ENCODE data around the gene SPRED2. TPM values are rescaled to one million over a fixed set of nuclear protein-coding genes. Genes with fewer than 3 reads are reported as not detected.

Gene SPRED2
- total RNA-seq, 4 donors from 2014 or later = 12.5 to 21.2 (median 13.8) TPM

GRCh38 chr2:65393046-65393445 is 39.4 kb downstream of the SPRED2 start:
- no peaks in the 10 kb centered on the region for H3K36me3 ChIP-seq
- ATAC-seq = no peak
- 95 to 100% methylated on average over 3 of the region's 3 CpGs for WGBS, 2 donors (ENCODE audit: low coverage in 1 of 2)
- peaks cover 0 to 53% (median 19%) of the 10 kb centered on the region in 3 donors for H3K4me1 ChIP-seq
- H3K4me3 ChIP-seq = no peak overlapping the region
- H3K9me3 ChIP-seq = no peaks in the 10 kb centered on the region
- no peaks in the 10 kb centered on the region for H3K27me3 ChIP-seq
- TF ChIP-seq POLR2A (IDR thresholded peaks at IDR 0.05) (no peak), EP300 (IDR thresholded peaks at IDR 0.05) (no peak), POLR2AphosphoS5 (IDR thresholded peaks at IDR 0.05) (no peak), CTCF (IDR thresholded peaks at IDR 0.05) (no peak)
- H3K27ac ChIP-seq = no peak overlapping the region

- H3K9me3 ChIP-seq = no peaks in the 10 kb centered on the region
- no peaks in the 10 kb centered on the region for H3K36me3 ChIP-seq
- H3K27me3 ChIP-seq = no peaks in the 10 kb centered on the region
- H3K4me1 ChIP-seq = peaks cover 0 to 49% (median 19%) of the 10 kb centered on the region in 3 donors
- no peak overlapping the region for H3K4me3 ChIP-seq
- TF ChIP-seq POLR2AphosphoS5 (IDR thresholded peaks at IDR 0.05) = no peak
- no peak for TF ChIP-seq CTCF (IDR thresholded peaks at IDR 0.05)
- TF ChIP-seq POLR2A (IDR thresholded peaks at IDR 0.05) = no peak
- no peak for TF ChIP-seq EP300 (IDR thresholded peaks at IDR 0.05)
- no peak for ATAC-seq
- H3K27ac ChIP-seq = no peak overlapping the region
- WGBS, 2 donors (ENCODE audit: low coverage in 1 of 2) = 88 to 90% methylated on average over 2 to 5 of the region's 5 CpGs
Measured at GRCh38 chr2:65392609-65393008, 39.8 kb downstream of the SPRED2 start.

- H3K27ac ChIP-seq = no peak overlapping the region
- H3K4me1 ChIP-seq = peaks cover 0 to 35% (median 8%) of the 10 kb centered on the region in 3 donors
- H3K9me3 ChIP-seq = no peaks in the 10 kb centered on the region
- no peaks in the 10 kb centered on the region for H3K36me3 ChIP-seq
- WGBS, 2 donors (ENCODE audit: low coverage in 1 of 2) = 20 to 73% methylated on average over 2 to 5 of the region's 6 CpGs
- H3K4me3 ChIP-seq = no peak overlapping the region
- H3K27me3 ChIP-seq = no peaks in the 10 kb centered on the region
- no peak for ATAC-seq
- TF ChIP-seq CTCF (IDR thresholded peaks at IDR 0.05) = no peak
- no peak for TF ChIP-seq POLR2AphosphoS5 (IDR thresholded peaks at IDR 0.05)
- TF ChIP-seq EP300 (IDR thresholded peaks at IDR 0.05) = no peak
- no peak for TF ChIP-seq POLR2A (IDR thresholded peaks at IDR 0.05)
Measured at GRCh38 chr2:65390134-65390533, 42.3 kb downstream of the SPRED2 start.

GRCh38 chr2:65389476-65389875 is 42.9 kb downstream of the SPRED2 start:
- WGBS, 2 donors (ENCODE audit: low coverage in 1 of 2) = 67 to 73% methylated on average over 1 of the region's 1 CpG
- TF ChIP-seq POLR2A (IDR thresholded peaks at IDR 0.05) = no peak
- TF ChIP-seq EP300 (IDR thresholded peaks at IDR 0.05) = no peak
- no peak for TF ChIP-seq POLR2AphosphoS5 (IDR thresholded peaks at IDR 0.05)
- TF ChIP-seq CTCF (IDR thresholded peaks at IDR 0.05) = no peak
- H3K27ac ChIP-seq = no peak overlapping the region
- no peaks in the 10 kb centered on the region for H3K9me3 ChIP-seq
- no peak overlapping the region for H3K4me3 ChIP-seq
- no peak for ATAC-seq
- no peaks in the 10 kb centered on the region for H3K36me3 ChIP-seq
- no peaks in the 10 kb centered on the region for H3K27me3 ChIP-seq
- peaks cover 0 to 35% (median 11%) of the 10 kb centered on the region in 3 donors for H3K4me1 ChIP-seq

- Histone ChIP-seq H3K4me3 (no peak overlapping the region), H3K27ac (no peak overlapping the region), H3K4me1 (peaks cover 0 to 41% (median 18%) of the 10 kb centered on the region in 3 donors), H3K9me3 (no peaks in the 10 kb centered on the region), H3K27me3 (no peaks in the 10 kb centered on the region), H3K36me3 (no peaks in the 10 kb centered on the region)
- 29 to 73% methylated on average over 1 of the region's 3 CpGs for WGBS, 2 donors (ENCODE audit: low coverage in 1 of 2)
- no peak for TF ChIP-seq POLR2AphosphoS5 (IDR thresholded peaks at IDR 0.05)
- TF ChIP-seq CTCF (IDR thresholded peaks at IDR 0.05) = no peak
- no peak for TF ChIP-seq EP300 (IDR thresholded peaks at IDR 0.05)
- TF ChIP-seq POLR2A (IDR thresholded peaks at IDR 0.05) = no peak
- no peak for ATAC-seq
Measured at GRCh38 chr2:65388596-65389390, 43.6 kb downstream of the SPRED2 start.
